Esophagus muscularis mucosa (tissue), 4 donors: ENCODE results near the gene LUC7L3. TPM values are rescaled to one million over a fixed set of nuclear protein-coding genes. Genes with fewer than 3 reads are reported as not detected.
A peak's percentile ranks its signal among the peaks of the same experiment; 100 is the strongest.
"Not testable (repeated sequence)": the region's sequence is repeated elsewhere in the genome, so short reads cannot be mapped to it uniquely, and the experiment has no call there.

Experiments
- DNase-seq: peaks from one replicate; pipeline ENCODE4 v3.0.0-alpha.2; 2017; ENCODE audit errors: extremely low spot score
- H3K27ac ChIP-seq, 4 donors: fragments of 200-600 bp; sonication (generic); replicated peaks in 1 of 4; 1 replicate in 3 of 4; 2 replicates in 1 of 4; pipeline ENCODE4 v1.5.1; 2016 to 2019; ENCODE audit warnings: mild to moderate bottlenecking in 1 of 4
- H3K27me3 ChIP-seq, 4 donors: fragments of 200-600 bp; sonication (generic); one replicate each; pipeline versions ENCODE4 v1.5.1 to v1.6.0; 2016 to 2019
- H3K36me3 ChIP-seq, 4 donors: fragments of 200-600 bp; sonication (generic); one replicate each; pipeline ENCODE4 v1.5.1; 2016 to 2019
- H3K4me1 ChIP-seq, 4 donors: fragments of 200-600 bp; sonication (generic); one replicate each; pipeline ENCODE4 v1.5.1; 2016 to 2019
- H3K4me3 ChIP-seq, 4 donors: fragments of 200-600 bp; sonication (generic); 1 replicate in 2 of 4; 2 replicates in 2 of 4; pipeline ENCODE4 v1.5.1; 2016 to 2019; ENCODE audit warnings: mild to moderate bottlenecking in 4 of 4, moderate library complexity in 1 of 4
- H3K9me3 ChIP-seq, 4 donors: fragments of 200-600 bp; sonication (generic); 1 replicate in 3 of 4; 2 replicates in 1 of 4; pipeline ENCODE4 v1.5.1; 2016 to 2019
- CTCF ChIP-seq, 3 experiments: fragments of 200-600 bp in 2 of 3; fragments of 450-650 bp in 1 of 3; sonication (generic) in 2 of 3; IDR thresholded peaks; one replicate each; pipeline ENCODE4 v1.5.1; 2017 to 2019; ENCODE audit warnings: antibody characterized with exemption in 3 of 3, mild to moderate bottlenecking in 2 of 3, moderate library complexity in 1 of 3
- EP300 ChIP-seq: sonication (generic); formaldehyde crosslinking; IDR thresholded peaks from one replicate; pipeline ENCODE4 v1.6.1; 2017; ENCODE audit warnings: antibody characterized with exemption
- POLR2A ChIP-seq: fragments of 450-650 bp; IDR thresholded peaks from one replicate; pipeline ENCODE4 v1.6.1; 2017; ENCODE audit warnings: antibody characterized with exemption, moderate library complexity, mild to moderate bottlenecking, low read depth
- POLR2AphosphoS5 ChIP-seq, 2 donors: sonication (generic); formaldehyde crosslinking; IDR thresholded peaks; one replicate each; pipeline ENCODE4 v1.6.1; 2017; ENCODE audit warnings: antibody characterized with exemption in 2 of 2
- WGBS: methylation state at CpG from one replicate; pipeline ENCODE4 v1.1.5; 2018; 5-methylcytosine and 5-hydroxymethylcytosine counted together
- intact Hi-C: fragments of 100-400 bp; cut with DNase I; formaldehyde crosslinking; loops from one replicate; pipeline ENCODE4 v1.15.1; 2023
- total RNA-seq, 4 donors: library from RNA; depleted of rRNA; stranded (reverse); fragments of >200 nt; gene quantifications; one replicate each; pipeline versions ENCODE4 v1.1.0 to v1.2.1, GENCODE V29; 2016

LUC7L3 gene
- total RNA-seq, 4 donors from 2014 or later = 28.8 to 65.6 (median 38.9) TPM

- no peak for TF ChIP-seq POLR2A
- intact Hi-C loops = loop anchor here (2.0 to 5.0 kb wide), 2 partner anchors 153 to 215 kb away; no protein-coding TSS in a partner anchor
- H3K27ac ChIP-seq = no peak overlapping the region
- DNase-seq = no peak
- H3K27me3 ChIP-seq = no peaks in the 10 kb centered on the region
- 47% methylated on average over 3 of the region's 3 CpGs for WGBS
- no peak overlapping the region for H3K4me3 ChIP-seq
- H3K4me1 ChIP-seq = peaks cover 14 to 52% (median 45%) of the 10 kb centered on the region in 4 donors
- peaks cover 49 to 82% (median 70%) of the 10 kb centered on the region in 4 donors for H3K36me3 ChIP-seq
- no peaks in the 10 kb centered on the region for H3K9me3 ChIP-seq
Measured at GRCh38 chr17:50697663-50698272, 21.6 kb upstream of the LUC7L3 start.

GRCh38 chr17:50699410-50699809 is 20.0 kb upstream of the LUC7L3 start:
- TF ChIP-seq EP300 = no peak
- TF ChIP-seq POLR2AphosphoS5 (IDR thresholded peaks at IDR 0.05) = no peak
- no peak for TF ChIP-seq CTCF (IDR thresholded peaks at IDR 0.05)
- no peak for TF ChIP-seq POLR2A
- Histone ChIP-seq H3K27ac (peak overlapping the region in 1 of 4 donors; percentile 16), H3K9me3 (no peaks in the 10 kb centered on the region), H3K27me3 (no peaks in the 10 kb centered on the region), H3K4me1 (peaks cover 26 to 52% (median 44%) of the 10 kb centered on the region in 4 donors), H3K36me3 (peaks cover 49 to 79% (median 62%) of the 10 kb centered on the region in 4 donors), H3K4me3 (no peak overlapping the region)
- intact Hi-C loops = loop anchor here (5.0 kb wide), 1 partner anchor 217 kb away; no protein-coding TSS in a partner anchor
- no peak for DNase-seq
- 75% methylated on average over 7 of the region's 7 CpGs for WGBS

GRCh38 chr17:50703162-50703561 is 16.2 kb upstream of the LUC7L3 start:
- Histone ChIP-seq H3K4me1 (peaks cover 24 to 70% (median 57%) of the 10 kb centered on the region in 4 donors), H3K36me3 (peaks cover 17 to 48% (median 27%) of the 10 kb centered on the region in 4 donors), H3K9me3 (no peaks in the 10 kb centered on the region), H3K27me3 (no peaks in the 10 kb centered on the region), H3K27ac (peak overlapping the region in 2 of 4 donors; percentile 3 to 41), H3K4me3 (no peak overlapping the region)
- no peak for TF ChIP-seq POLR2AphosphoS5 (IDR thresholded peaks at IDR 0.05)
- TF ChIP-seq EP300 = no peak
- no peak for TF ChIP-seq CTCF (IDR thresholded peaks at IDR 0.05)
- no peak for TF ChIP-seq POLR2A
- no peak for DNase-seq
- intact Hi-C loops = no loop called here
- WGBS = 75% methylated on average over 3 of the region's 3 CpGs

GRCh38 chr17:50707289-50708049 is 11.9 kb upstream of the LUC7L3 start, which contains the start of gene ANKRD40:
Gene ANKRD40, minus strand, starts transcription at chr17:50707914. Its CDS starts 260 bp downstream, at chr17:50707654.
- intact Hi-C loops = no loop called here
- DNase-seq = peak; percentile 99
- peaks cover 39 to 70% (median 58%) of the 10 kb centered on the region in 4 donors for H3K4me1 ChIP-seq
- peak within 1 kb of the TSS; percentile 88 to 96 (median 93) for H3K27ac ChIP-seq
- TF ChIP-seq POLR2A (peak; percentile 49), POLR2AphosphoS5 (IDR thresholded peaks at IDR 0.05) (peak; percentile 84 to 87), EP300 (no peak)
- 3% methylated on average over 29 of the region's 74 CpGs for WGBS
- H3K4me3 ChIP-seq = peak within 1 kb of the TSS; percentile 77 to 84 (median 80)
- peaks cover 0 to 18% (median 3%) of the 10 kb centered on the region in 4 donors for H3K36me3 ChIP-seq
- H3K9me3 ChIP-seq = no peaks in the 10 kb centered on the region
- H3K27me3 ChIP-seq = no peaks in the 10 kb centered on the region

GRCh38 chr17:50708050-50709000 is 11.1 kb upstream of the LUC7L3 start:
- peak overlapping the region; percentile 88 to 96 (median 93) for H3K27ac ChIP-seq
- TF ChIP-seq POLR2AphosphoS5 (IDR thresholded peaks at IDR 0.05) = peak in 1 of 2 donors; percentile 15
- no peak for TF ChIP-seq POLR2A
- DNase-seq = no peak
- peak overlapping the region; percentile 77 to 84 (median 80) for H3K4me3 ChIP-seq
- peaks cover 32 to 62% (median 50%) of the 10 kb centered on the region in 4 donors for H3K4me1 ChIP-seq
- intact Hi-C loops = no loop called here
- H3K27me3 ChIP-seq = no peaks in the 10 kb centered on the region
- no peaks in the 10 kb centered on the region for H3K9me3 ChIP-seq
- WGBS = 3% methylated on average over 6 of the region's 6 CpGs
- peaks cover 0 to 15% (median 3%) of the 10 kb centered on the region in 4 donors for H3K36me3 ChIP-seq

GRCh38 chr17:50709053-50709452 is 10.3 kb upstream of the LUC7L3 start:
- Histone ChIP-seq H3K4me1 (peaks cover 25 to 54% (median 43%) of the 10 kb centered on the region in 4 donors), H3K4me3 (peak overlapping the region in 3 of 4 donors; percentile 77 to 84 (median 82)), H3K27ac (peak overlapping the region; percentile 88 to 96 (median 93))
- H3K36me3 ChIP-seq, H3K27me3 ChIP-seq, intact Hi-C loops, DNase-seq, H3K9me3 ChIP-seq: not testable (repeated sequence)
- 90% methylated on average over 2 of the region's 4 CpGs for WGBS
